ENCODE measurements around the gene ARPC5.

- TF ChIP-seq, protein P1, sequence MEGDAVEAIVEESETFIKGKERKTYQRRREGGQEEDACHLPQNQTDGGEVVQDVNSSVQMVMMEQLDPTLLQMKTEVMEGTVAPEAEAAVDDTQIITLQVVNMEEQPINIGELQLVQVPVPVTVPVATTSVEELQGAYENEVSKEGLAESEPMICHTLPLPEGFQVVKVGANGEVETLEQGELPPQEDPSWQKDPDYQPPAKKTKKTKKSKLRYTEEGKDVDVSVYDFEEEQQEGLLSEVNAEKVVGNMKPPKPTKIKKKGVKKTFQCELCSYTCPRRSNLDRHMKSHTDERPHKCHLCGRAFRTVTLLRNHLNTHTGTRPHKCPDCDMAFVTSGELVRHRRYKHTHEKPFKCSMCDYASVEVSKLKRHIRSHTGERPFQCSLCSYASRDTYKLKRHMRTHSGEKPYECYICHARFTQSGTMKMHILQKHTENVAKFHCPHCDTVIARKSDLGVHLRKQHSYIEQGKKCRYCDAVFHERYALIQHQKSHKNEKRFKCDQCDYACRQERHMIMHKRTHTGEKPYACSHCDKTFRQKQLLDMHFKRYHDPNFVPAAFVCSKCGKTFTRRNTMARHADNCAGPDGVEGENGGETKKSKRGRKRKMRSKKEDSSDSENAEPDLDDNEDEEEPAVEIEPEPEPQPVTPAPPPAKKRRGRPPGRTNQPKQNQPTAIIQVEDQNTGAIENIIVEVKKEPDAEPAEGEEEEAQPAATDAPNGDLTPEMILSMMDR (conservative IDR thresholded peaks at IDR 0.05; ENCODE audit: low read length) = no peak
- no peak for TF ChIP-seq EZH2phosphoT487 (IDR thresholded peaks at IDR 0.05; ENCODE audit: borderline replicate concordance)
Observed at GRCh38 chr1:183652107-183652506, 16.5 kb upstream of the ARPC5 start.
